GM11168 (cell line): ENCODE measurements around the gene PKM.

Source experiments
- in situ Hi-C: fragments of 300-500 bp; cut with MboI; formaldehyde crosslinking; loops from one replicate; pipeline ENCODE4 v1.12.0; 2022; ENCODE audit warnings: low sequenced_read_pairs; ENCODE audit not compliant: unreplicated experiment

Gene PKM

GRCh38 chr15:72202302-72202701, 28.7 kb downstream of the PKM start:
- in situ Hi-C loops, result no loop called here

DNA sequence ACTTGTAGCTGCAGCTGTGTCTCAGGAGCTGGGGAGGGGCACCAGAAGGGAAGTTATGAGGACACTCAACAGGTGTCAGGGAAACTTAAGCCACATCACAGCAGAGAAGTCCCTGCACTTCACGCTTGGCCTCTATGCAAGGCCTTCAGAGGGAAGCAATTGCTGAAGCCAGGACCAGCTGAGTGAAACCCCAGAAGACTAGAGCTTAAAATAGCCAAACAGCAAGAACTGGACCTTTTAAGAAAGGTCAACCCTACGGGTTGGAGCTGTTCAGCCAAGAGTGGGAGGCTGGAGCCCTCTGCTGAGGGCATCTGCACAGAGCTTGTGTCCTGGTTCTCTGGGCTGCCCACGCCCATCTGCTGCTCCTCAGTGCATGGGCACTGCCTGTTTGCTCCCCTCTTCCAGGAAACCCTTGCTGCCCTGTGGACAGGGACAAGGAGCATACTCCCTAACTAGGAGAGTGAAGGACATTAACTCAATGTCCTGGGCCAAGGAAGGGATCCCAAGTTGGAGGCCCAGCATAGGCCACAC, 29.5 kb downstream of the PKM start:
- in situ Hi-C loops, result no loop called here

GRCh38 chr15:72200395-72201237, 30.4 kb downstream of the PKM start:
- in situ Hi-C loops, result no loop called here

- in situ Hi-C loops, result no loop called here
Observed at GRCh38 chr15:72199721-72200212, 31.2 kb downstream of the PKM start.

GRCh38 chr15:72199205-72199515, 31.8 kb downstream of the PKM start:
- in situ Hi-C loops, result no loop called here

GRCh38 chr15:72198356-72199204, 32.4 kb downstream of the PKM start:
- in situ Hi-C loops, result no loop called here

- in situ Hi-C loops, result no loop called here
Observed at GRCh38 chr15:72197460-72198355, 33.3 kb downstream of the PKM start, which contains the start of gene GRAMD2A. Gene GRAMD2A (minus strand): TSS chr15:72197787.

DNA sequence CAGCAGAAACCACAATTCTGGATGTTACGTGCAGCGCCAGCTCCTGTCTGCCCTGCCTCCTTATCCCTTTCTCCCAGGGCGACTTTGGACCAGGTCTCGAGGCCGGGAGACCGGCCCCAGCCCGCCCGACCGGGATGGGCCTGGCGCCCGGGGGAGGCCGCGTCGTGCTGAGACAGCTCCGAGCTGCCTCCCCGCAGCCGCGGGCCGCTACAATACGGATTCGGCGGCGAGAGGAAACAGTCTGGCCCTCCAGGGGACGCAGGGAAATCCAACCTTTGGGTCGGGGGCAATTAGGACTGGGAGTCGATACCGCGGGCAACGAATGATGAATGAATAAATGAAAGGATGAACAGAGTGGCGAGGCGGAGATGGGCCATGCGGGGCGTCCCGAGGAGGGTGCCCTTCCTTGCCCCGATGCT, 33.9 kb downstream of the PKM start:
- in situ Hi-C loops, result no loop called here

- in situ Hi-C loops, result no loop called here
Observed at GRCh38 chr15:72196409-72197040, 34.5 kb downstream of the PKM start.

DNA sequence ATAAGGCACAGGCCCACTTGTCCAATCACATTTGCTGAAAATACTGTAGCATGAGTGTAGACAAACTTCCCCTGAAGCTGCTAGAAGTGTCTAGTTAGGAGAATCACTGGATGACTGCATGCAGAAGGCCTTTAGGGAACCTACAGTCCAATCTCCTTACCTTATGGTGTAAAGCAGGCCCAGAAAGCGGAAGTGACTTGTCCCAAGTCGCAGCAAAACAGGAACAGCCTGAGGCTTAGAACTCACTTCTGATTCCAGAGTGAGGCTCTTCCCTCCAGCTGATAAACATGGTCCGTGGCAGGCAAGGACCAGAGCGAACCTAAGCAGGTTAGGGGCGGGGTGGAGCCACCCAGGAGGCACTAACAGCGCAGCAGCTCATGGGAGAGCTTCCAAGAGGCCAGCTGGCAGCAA, 35.9 kb downstream of the PKM start:
- in situ Hi-C loops, result no loop called here

- in situ Hi-C loops, result no loop called here
Observed at GRCh38 chr15:72193836-72194396, 37.1 kb downstream of the PKM start.

GRCh38 chr15:72192416-72192815, 38.6 kb downstream of the PKM start:
- in situ Hi-C loops, result no loop called here

DNA sequence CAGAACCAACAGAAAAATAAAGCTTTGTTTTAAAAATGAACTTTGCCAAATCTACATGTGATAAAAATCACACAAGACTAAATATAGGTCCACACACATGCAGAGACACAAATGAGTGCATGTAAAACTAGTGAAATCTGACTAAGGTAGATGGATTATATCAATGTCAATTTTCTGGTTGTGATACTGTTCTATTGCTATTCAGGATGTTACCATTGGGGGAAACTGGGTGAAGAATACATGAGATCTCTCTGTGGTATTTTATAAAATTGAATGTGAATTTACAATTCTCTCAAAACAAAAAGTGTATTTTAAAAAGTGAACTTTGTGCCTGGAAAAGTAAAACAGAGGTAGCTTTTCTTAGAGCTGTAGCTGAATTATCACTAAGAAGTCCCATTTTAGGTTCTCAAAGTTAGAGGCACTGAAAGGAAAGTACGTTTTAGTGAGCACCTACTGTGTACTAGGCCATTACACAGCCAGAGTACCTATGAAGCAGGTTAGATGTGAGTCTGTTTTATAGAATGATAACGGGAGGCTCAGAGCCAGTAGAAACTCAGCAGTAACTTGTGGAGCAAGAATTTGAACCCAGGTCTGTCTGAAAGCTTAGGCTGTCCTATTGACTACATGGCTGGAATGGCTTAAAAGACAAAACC, 41.6 kb downstream of the PKM start:
- in situ Hi-C loops, result no loop called here

GRCh38 chr15:72184165-72184811, 46.7 kb downstream of the PKM start:
- in situ Hi-C loops, result no loop called here

DNA sequence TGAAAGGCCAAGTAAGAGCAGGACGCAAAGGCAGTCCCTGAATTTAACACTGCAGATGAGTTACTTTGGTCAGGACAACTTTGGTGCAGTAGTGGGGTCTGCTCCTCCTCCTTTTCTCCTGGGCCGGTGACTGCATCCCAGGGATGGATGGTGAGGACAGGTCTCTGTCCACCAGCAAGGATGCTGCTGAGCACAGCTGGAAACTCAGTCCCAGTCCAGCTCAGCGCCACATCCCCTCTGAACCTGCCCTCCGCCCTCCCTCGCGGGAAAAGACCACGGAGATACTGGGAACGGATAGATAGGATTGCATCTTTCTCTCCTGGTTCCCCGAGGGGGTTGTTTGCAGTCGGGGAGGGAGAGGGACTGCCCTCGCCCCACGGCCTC, 47.2 kb downstream of the PKM start:
- in situ Hi-C loops, result no loop called here

- in situ Hi-C loops, result no loop called here
Observed at GRCh38 chr15:72182673-72183072, 48.3 kb downstream of the PKM start.

DNA sequence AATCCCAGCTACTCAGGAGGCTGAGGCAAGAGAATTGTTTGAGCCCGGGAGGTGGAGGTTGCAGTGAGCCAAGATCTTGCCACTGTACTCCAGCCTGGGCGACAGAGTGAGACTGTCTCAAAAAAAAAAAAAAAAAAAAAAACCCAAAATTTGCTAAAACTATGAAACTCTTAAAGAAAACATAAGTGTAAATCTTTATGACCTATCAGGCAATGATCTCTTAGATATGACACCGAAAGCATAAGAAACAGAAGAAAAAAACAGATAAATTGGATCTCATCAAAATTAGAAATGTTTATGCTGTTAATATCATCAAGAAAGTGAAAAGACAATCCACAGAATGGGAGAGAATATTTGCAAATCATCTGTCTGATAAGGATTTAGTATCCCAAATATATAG, 48.7 kb downstream of the PKM start:
- in situ Hi-C loops, result no loop called here

- in situ Hi-C loops, result no loop called here
Observed at GRCh38 chr15:72180761-72181324, 50.1 kb downstream of the PKM start.
